Amniotic epithelial cell (primary cell): ENCODE data around the gene GLCCI1.

Experiments
- DNase-seq: peaks from one replicate; pipeline ENCODE4 v3.0.0-alpha.2; 2010; ENCODE audit warnings: low read depth

GLCCI1 gene

DNA sequence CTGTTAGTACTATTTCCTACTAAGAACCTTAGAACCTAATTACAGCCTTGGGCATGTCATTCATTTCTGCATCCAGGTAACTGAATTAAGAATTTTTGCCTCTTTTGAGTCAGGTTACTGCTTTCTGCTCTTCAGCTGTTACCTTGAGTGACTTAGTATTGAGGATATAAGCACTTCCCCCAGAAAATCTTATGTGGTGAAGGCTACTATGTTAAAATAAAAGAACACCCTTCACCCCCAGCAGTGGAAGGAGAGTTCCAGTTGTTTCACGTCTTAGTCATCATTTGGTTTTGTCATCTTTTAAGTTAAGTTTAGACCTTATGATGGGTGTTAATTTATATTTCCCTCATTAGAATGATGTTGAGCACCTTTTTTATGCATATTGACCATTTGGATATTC is 82.8 kb downstream of the GLCCI1 start:
- no peak for DNase-seq

DNA sequence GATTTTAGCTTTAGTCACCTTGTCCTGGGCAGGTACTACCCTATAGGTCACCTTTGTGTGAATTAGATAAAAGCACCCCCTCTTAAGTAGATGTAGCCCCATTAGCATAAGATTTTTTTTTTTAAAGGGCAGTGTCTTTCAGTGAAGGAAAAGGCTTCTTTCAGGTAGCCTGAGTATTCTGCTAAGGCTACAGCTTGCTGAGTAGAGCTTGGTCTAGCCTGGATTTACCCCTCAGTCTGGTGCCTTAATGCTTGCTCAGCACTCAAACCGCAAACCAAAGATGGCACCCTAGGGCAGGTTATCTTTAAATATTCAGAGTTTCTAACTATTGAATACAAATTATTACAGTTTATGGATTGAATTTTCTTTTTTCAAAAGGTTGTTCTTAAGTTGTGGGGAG is 83.4 kb downstream of the GLCCI1 start:
- no peak for DNase-seq

DNA sequence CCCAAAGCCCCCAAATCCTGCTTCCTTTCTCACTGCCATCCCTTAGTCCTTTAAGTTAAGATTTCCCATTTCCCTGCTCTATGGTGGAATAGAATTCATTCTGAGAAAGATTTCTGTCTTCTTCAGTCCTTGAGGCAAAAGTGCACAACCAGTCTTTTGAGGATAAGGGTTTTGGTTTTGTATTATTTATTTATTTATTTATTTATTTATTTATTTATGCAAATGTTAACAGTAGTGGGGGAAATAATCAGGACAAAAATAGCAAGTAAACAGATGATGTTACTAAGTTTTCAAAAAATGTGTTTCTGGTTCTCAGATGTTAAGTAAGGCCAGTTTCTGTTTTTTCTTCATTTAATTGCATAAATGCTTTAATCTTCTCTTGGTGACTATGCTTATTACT is 84.2 kb downstream of the GLCCI1 start:
- DNase-seq: no peak

DNA sequence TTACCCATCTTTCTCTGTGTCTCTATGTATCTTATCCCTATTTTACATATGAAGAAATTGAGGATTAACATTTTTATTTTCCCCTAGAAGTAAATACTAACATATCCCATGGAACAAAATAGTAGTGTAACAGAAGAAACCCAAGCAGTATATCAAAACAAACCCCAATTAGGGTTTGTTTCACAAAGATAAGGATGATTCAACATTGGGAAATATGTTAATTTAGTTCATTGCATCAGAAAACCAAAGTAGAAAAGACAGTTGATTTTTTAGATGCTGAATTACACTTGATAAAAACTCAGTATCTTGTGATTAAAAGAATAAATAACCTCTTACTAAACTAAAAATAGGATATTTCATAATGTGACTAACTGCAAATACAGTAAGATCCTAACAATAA is 87.8 kb downstream of the GLCCI1 start:
- DNase-seq: peak; percentile 70

DNA sequence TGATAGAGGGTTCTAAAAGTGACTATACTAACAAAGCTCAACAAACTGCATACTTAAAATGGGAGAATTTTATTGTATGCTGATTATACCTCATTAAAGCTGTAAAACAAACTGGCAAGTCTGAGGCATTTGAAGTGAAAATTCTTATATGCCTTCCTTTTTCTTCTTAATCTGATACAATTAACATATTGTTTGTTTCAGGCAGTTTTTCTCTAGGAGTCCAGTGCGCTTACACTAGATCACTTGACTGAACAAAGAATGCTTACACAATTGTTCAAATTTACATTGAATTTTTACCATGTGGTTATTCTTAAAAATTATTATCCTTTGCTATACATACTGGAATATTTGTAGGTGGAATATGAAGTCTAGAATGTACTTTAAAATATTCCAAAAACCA is 89.0 kb downstream of the GLCCI1 start:
- no peak for DNase-seq

DNA sequence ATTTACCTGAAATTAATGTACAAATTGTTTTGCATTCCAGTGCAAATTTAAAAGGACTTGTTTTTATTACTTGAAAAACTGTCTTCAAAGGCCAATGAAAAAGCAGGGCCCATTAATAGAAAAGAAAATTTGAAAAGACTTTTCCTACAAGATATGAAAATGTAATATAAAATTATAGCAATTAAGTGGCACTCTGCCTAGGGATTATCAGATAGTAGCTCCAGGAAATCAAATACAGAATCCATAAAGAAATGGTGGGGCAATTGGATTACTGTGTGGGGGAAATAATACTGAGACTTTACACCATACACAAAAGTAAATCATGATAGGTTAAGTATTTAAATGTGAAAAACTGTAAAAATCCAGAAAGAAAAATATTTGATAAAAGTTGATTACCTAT is 89.7 kb downstream of the GLCCI1 start:
- no peak for DNase-seq

DNA sequence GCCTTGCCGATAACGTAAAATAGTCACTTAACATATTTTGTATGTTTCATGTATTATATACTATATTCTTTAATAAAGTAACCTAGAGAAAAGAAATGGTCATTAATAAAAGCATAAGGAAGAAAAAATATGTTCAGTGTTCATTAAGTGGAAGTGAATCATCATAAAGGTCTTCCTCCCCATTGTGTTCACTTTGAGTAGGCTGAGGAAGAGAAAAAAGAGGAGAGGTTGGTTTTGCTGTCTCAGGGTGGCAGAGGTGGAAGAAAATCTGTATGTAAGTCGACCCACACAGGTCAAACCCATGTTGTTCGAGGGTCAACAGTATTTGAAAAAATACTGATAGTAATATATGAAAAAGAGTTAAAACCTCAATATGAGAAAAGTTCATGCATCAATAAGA is 90.3 kb downstream of the GLCCI1 start:
- no peak for DNase-seq

DNA sequence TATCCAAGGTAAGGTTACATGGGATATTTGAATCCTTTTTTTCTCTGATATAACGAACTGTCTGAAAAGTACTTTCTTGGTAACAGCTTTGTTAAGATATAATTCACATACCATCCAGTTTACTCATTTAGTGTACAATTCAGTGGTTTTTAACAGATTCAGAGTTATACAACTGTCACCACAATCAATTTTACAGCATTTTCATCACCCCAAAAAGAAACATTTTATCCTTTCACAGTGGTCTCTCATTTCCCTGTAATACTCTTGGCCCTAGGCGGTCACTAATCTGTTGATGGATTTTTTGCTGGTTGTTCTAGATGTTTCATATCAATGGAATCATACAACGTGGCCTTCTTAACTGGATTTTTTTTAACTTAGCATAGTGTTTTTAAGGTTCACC is 91.6 kb downstream of the GLCCI1 start:
- DNase-seq: peak; percentile 33

DNA sequence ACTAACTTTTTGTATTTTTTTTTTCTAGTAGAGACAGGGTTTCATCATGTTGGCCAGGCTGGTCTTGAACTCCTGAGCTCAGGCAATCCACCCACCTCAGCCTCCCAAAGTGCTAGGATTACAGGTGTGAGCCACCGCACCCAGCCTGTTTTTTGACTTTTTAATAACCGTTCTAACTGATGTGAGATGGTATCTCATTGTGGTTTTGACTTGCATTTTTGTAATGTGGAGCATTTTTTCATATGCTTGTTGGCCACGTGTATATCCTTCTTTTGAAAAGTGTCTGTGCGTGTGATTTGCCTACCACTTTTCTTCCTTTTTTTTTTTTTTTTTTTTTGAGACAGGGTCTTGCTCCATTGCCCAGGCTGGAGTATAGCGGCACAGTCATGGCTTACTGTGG is 94.7 kb downstream of the GLCCI1 start:
- peak; percentile 29 for DNase-seq

DNA sequence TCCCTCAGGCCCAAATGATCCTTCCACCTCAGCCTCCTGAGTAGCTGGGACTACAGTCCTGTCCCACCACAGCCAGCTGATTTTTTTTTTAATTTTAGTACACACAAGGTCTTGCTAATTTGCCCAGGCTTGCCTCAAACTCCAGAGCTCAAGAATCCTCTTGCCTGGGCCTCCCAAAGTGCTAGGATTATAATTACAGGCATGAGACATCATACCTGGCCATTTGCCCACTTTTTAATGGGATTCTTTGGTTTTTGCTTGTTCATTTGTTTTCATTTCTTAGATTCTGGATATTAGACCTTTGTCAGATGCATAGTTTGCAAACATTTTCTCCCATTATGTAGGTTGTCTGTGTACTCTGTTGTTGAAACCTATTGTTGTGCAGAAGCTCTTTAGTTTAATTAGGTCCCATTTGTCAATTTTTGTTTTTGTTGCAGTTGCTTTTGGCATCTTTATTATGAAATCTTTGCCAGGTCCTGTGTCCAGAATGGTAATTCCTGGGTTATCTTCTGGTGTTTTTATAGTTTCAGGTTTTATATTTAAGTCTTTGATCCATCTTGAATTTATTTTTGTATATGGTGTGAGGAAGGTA is 95.2 kb downstream of the GLCCI1 start:
- DNase-seq: peak; percentile 69

DNA sequence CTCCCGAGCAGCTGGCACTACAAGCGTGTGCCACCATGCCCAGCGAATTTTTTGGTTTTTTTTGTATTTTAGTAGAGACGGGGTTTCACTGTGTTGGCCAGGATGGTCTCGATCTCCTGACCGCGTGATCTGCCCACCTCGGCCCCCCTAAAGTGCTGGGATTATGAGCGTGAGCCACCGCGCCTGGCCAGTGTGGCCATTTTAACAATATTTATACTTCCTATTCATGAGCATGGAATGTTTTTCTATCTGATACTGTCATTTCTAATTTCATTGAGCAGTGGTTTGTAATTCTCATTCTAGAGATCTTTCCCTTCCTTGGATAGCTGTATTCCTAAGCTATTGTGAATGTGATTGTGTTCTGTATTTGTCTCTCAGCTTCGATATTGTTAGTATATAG is 96.2 kb downstream of the GLCCI1 start:
- DNase-seq: no peak

DNA sequence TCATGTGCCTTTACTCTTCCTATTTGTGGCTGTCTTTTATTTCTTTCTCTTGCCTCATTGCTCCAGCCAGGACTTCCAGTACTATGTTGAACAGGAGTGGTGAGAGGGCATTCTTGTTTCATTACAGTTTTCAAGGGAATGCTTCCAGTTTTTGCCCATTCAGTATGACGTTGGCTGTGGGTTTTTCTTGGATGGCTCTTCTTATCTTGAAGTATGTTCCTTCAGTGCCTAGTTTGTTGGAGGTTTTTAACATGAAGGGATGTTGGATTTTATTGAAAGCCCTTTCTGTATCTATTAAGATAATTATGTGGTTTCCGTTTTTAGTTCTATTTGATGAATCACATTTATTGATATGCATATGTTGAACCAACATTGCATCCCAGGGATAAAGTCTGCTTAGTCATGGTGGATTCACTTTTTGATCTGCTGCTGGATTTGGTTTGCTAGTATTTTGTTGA is 96.8 kb downstream of the GLCCI1 start:
- peak; percentile 97 for DNase-seq

DNA sequence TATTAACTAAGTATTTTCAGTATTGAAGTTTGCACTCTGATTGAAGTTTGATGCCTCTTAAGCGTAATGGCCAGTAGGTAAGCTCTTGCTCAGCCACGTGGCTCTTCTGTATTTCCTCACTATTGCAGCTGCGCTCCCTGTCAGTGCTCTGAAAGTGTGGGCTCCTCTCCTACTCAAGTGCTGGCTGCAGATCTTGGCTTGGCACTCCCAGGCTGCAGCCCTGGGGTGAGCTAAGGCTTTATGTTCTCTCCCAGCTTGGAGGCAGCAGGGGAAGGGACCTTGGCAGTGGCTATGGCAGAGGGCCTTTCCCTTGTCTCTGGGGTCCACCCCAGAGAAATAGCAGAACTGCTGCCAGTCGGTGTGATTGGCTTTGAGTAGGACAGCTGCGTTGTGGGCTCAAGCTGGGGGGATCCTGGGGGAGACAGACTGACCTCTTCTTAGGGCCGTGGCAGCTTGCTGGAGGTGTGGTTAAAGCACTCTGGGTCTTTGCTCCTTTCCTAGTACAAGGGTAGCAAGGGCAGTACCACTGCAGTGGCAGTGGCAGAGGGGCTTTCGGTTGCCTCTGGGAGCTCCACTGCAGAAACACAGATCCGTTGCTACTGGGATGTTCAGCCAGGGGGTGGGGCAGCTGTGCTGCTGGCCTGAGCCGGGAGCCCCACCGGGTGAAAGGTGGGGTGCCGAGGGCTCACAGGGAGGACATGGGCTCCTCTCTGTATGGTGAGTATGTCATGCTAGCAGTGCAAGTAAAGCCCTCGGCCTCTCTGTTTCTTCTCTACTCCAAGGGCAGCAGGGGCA is 100.5 kb downstream of the GLCCI1 start:
- DNase-seq: no peak

DNA sequence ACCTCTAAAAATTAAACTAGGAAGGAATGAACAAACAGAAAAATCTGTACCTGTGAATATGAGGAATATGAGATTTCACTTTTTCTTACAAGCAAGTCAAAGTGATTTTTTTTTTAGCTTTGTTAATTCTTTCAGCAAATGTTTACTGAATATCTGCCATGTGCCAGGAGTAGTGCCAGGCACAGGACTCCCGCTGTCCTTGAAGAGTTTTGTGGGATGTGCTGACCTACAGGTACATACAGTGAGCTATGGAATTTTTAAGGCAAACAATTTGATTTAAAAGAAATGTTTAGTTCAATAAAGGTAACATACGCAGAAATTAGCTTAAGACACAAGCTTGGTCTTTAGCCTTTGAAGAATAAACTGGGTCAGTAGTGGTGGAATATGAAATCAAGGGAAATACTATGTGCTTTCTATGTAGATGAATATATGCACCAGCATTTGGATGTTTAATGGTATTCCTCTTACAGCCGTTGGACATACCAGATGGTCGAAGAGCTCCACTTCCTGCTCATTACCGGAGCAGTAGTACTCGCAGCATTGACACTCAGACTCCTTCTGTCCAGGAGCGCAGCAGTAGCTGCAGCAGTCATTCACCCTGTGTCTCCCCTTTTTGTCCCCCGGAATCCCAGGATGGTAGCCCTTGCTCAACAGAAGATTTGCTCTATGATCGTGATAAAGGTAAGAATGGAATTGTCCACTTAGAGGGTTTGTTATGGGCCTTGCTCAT is 102.0 kb downstream of the GLCCI1 start:
- DNase-seq: no peak

DNA sequence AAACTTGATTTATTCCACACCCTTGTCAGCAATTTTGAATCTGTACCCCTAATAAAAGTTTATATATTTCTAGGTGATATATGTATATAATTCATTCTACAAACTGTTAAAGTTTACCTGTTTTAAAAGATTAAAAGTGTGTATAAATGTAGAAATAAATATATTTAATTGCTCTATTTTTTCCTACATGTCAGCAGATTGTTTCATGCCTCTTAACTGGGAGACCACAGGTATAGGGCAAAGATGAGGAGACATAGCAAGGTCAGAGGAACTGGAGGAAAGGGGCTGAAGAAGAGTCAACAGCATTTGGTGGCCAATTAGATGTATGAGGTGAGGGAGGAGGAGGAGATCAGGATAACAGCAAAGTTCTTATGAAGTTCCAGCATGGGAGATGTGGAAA is 109.8 kb downstream of the GLCCI1 start:
- DNase-seq: no peak

DNA sequence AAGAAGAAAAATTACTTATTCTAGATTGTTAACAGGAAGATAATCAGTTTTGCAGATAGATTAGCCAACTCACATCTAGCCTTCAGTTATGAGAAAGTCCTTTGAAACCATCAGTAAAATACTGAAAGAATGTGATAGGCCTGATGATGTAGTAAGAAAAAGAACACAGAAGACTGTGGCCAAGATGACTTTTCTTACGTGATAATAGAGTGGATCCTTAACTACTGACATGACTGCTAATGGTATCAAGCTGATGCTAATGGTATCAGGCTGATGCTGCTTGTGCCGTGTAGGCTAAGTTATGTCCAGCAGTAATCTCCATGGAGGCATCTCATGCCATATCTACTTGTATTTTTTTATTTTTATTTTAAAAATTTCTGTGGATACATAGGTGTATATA is 114.2 kb downstream of the GLCCI1 start:
- DNase-seq: no peak

DNA sequence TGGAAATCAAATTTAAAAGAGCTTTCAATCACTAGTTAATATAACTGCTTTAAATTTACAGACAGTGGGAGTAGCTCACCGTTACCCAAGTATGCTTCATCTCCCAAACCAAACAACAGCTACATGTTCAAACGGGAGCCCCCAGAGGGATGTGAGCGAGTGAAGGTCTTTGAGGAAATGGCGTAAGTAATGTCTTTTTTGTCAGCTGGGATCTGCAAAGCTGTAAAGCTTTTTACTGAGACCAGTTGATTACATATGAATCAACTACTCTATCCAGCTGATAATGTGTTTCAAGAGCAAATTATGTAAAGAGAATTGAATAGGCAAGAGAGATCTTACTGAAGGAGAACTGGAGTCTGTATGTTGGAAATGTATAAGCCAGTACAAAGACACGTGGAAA is 116.2 kb downstream of the GLCCI1 start:
- DNase-seq: no peak

DNA sequence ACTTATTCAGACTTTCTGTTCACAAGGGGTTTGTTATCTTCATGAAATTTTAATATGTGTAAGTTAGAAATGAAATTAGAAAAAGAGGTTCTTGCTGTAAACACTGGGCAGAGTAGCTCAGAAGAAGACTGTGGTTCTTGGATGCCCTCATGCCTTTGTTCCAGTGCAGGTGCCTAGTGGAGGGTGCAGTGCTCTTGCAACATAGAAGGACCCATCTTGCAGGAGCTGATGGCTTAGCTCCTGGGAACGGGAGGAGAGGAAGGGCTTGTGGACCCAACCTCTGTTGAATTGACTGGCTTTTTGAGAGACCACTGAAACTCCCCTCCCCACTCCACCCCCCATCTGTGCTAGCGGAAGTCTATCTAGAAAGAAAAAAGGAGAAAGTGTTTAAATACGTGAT is 116.8 kb downstream of the GLCCI1 start:
- DNase-seq: no peak

DNA sequence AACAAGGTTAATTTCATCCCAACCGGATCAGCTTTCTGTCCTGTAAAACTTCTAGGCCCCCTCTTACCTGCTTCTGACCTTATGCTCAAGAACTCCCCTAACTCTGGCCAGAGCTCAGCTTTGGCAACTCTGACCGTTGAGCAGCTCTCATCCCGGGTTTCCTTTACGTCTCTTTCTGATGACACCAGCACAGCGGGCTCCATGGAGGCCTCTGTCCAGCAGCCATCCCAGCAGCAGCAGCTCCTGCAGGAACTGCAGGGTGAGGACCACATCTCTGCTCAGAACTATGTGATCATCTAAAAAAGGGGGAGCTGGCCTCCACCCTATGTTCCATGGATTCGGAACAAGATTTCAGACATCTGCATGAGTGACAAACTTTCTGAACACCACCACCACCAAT is 117.6 kb downstream of the GLCCI1 start:
- DNase-seq: no peak

DNA sequence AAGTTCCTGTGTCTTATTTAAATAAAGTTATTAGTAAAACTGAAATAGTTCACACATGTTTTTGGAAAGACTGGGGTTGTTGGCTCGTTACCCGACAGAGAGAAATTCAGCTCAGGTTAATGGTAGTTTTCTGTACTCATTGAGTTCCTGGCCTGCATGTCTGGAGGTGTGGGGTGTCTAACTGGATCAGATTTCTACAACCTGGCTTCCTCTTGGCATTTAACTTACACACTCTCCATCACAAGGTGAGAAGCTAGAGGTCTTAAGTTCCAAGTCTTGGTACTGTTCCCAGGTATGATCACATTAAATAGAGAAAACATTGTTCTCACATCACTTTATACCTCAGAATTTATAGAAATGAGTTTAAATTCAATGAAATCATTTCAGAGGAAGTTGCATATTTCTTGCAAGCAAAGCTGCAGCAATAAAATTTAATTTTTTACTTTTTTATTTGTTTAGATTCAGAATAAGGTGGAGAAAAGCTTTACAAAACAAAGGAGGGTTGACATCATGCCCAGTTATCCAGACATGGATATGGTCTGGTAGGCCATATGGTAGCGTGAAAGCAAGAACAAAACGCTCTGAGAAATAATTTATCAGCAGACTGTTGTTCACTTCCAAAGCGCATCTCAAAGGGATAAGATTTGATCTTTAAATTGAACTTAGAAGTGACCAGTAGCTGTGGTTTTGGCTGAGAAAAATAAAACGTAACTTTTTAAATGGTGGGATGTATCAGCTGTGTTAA is 120.6 kb downstream of the GLCCI1 start:
- DNase-seq: no peak

DNA sequence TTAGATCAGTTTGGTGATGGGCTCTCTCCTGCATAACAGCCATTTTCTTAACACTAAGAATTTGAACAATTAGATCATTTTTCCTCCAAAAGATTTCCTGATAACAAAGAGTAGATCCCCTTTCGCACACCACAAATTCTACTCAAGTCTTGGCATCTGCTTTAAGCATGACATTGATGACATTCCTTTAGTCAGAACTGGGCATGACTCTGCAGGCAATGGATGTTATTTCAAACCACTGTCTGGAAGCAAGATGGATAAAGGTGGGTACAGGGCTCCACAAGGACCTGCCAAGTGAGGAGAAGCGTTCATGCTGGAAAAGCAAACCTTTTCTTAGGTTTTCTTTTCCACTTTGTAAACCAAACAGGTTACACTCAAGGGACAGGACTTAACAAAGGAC is 123.5 kb downstream of the GLCCI1 start:
- no peak for DNase-seq
